OCI-LY3 (cell line): ENCODE data around the gene TSPAN5.

ENCODE experiments used
- H2AFZ ChIP-seq: fragments of 200-600, 300-600 bp; shearing (Covaris generic); 2 replicates; pipeline ENCODE4 v1.6.0; 2014; ENCODE audit warnings: antibody characterized with exemption, low read depth, low read length
- H3K27ac ChIP-seq: fragments of 200-600, 300-600 bp; sonication (generic); 2 replicates; pipeline ENCODE4 v1.5.1; 2014; ENCODE audit warnings: mild to moderate bottlenecking, low read length, moderate library complexity, mixed read lengths
- H3K27me3 ChIP-seq: fragments of 200-600, 300-600 bp; sonication (generic); 2 replicates; pipeline ENCODE4 v1.6.1; 2014; ENCODE audit warnings: low read depth, low read length, mixed read lengths
- H3K36me3 ChIP-seq: fragments of 200-600, 300-600 bp; sonication (generic); replicated peaks from 2 replicates; pipeline ENCODE3; 2014; ENCODE audit warnings: low read depth, low read length, mixed read lengths
- H3K4me1 ChIP-seq: fragments of 300-600, 200-600 bp; sonication (generic); 2 replicates; pipeline ENCODE4 v1.6.1; 2014; ENCODE audit warnings: low read length, mixed read lengths
- H3K4me2 ChIP-seq: fragments of 200-600, 300-600 bp; sonication (generic); 2 replicates; pipeline ENCODE4 v1.6.1; 2014; ENCODE audit warnings: low read length, mixed read lengths
- H3K4me3 ChIP-seq: fragments of 300-600, 200-600 bp; sonication (generic); 2 replicates; pipeline ENCODE4 v1.5.1; 2014; ENCODE audit warnings: antibody characterized with exemption, mild to moderate bottlenecking, low read length, moderate library complexity
- H3K79me2 ChIP-seq: fragments of 300-600, 200-600 bp; shearing (Covaris generic); 2 replicates; pipeline ENCODE4 v1.6.1; 2014; ENCODE audit warnings: mild to moderate bottlenecking, low read length, mixed read lengths
- H3K9ac ChIP-seq: fragments of 300-600, 200-600 bp; shearing (Covaris generic); 2 replicates; pipeline ENCODE4 v1.6.0; 2014; ENCODE audit warnings: mild to moderate bottlenecking, low read length, moderate library complexity
- H3K9me3 ChIP-seq: fragments of 200-600, 300-600 bp; shearing (Covaris generic); 2 replicates; pipeline ENCODE4 v1.6.1; 2014; ENCODE audit warnings: low read length, mixed read lengths; ENCODE audit not compliant: insufficient read depth
- H4K20me1 ChIP-seq: fragments of 200-600, 300-600 bp; sonication (generic); 2 replicates; pipeline ENCODE4 v1.6.1; 2016; ENCODE audit warnings: low read length, mixed read lengths; ENCODE audit not compliant: insufficient read depth
- EZH2phosphoT487 ChIP-seq: fragments of 200-600 bp; shearing (Covaris generic); IDR thresholded peaks from 2 replicates; pipeline ENCODE4 v1.6.1; 2018; ENCODE audit warnings: antibody characterized with exemption, mixed run types, low read depth
- TF ChIP-seq, protein P1 (sequence below): fragments of 200-600, 300-600 bp; sonication (generic); IDR thresholded peaks from 2 replicates; pipeline ENCODE4 v1.5.1; 2014; ENCODE audit warnings: antibody characterized with exemption, low read length, low read depth

TSPAN5 gene

DNA sequence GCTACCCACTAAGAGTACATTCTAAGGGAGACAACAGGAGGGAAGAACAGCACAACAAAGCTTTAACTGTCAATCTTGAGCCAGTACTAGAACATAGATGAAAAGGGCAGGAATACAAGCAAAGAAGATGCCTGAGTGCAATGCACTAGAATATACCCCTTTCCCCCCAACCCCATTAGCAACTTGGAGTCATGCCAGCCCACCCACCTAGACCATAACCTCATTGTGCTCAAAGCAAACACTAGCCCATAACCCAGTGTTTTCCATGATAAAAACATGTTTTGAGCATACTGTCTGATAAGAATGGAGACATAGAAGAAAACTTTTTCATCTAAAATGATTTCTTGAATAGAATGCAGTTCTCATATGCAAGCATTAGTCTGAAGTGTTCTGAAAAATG, 214.0 kb downstream of the TSPAN5 start:
- no peak overlapping the region for H3K9ac ChIP-seq
- no peaks in the 10 kb centered on the region for H3K79me2 ChIP-seq
- no peak overlapping the region for H2AFZ ChIP-seq
- H3K27me3 ChIP-seq, result no peaks in the 10 kb centered on the region
- no peaks in the 10 kb centered on the region for H4K20me1 ChIP-seq
- H3K9me3 ChIP-seq, result no peaks in the 10 kb centered on the region
- no peak overlapping the region for H3K27ac ChIP-seq
- H3K4me2 ChIP-seq, result no peak overlapping the region
- H3K4me3 ChIP-seq, result no peak overlapping the region
- H3K4me1 ChIP-seq, result peaks cover 14% of the 10 kb centered on the region
- TF ChIP-seq EZH2phosphoT487, result no peak
- H3K36me3 ChIP-seq, result peaks cover 12% of the 10 kb centered on the region

DNA sequence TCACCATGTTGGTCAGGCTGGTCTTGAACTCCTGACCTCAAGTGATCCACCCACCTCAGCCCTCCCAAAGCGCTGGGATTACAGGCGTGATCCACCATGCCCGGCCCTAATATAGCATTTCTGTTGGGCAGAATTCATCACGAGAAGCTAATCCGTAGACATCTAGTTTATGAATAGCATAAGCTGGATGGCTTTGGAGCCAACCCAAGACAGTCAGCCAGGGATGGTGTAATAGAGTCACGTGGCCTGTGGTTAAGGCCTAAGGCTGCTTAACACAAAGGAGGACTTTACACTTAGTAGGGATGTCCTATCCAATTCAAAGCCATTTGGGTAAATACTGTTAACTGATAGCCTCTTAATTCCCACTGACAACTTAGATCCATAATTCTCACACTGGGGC, 223.6 kb downstream of the TSPAN5 start:
- H3K4me3 ChIP-seq, result no peak overlapping the region
- H3K4me2 ChIP-seq, result no peak overlapping the region
- no peaks in the 10 kb centered on the region for H3K9me3 ChIP-seq
- H3K4me1 ChIP-seq, result no peaks in the 10 kb centered on the region
- no peak overlapping the region for H2AFZ ChIP-seq
- peaks cover 19% of the 10 kb centered on the region for H3K36me3 ChIP-seq
- no peaks in the 10 kb centered on the region for H3K79me2 ChIP-seq
- no peaks in the 10 kb centered on the region for H3K27me3 ChIP-seq
- H3K27ac ChIP-seq, result no peak overlapping the region
- no peak overlapping the region for H3K9ac ChIP-seq
- no peaks in the 10 kb centered on the region for H4K20me1 ChIP-seq
- TF ChIP-seq, protein P1, sequence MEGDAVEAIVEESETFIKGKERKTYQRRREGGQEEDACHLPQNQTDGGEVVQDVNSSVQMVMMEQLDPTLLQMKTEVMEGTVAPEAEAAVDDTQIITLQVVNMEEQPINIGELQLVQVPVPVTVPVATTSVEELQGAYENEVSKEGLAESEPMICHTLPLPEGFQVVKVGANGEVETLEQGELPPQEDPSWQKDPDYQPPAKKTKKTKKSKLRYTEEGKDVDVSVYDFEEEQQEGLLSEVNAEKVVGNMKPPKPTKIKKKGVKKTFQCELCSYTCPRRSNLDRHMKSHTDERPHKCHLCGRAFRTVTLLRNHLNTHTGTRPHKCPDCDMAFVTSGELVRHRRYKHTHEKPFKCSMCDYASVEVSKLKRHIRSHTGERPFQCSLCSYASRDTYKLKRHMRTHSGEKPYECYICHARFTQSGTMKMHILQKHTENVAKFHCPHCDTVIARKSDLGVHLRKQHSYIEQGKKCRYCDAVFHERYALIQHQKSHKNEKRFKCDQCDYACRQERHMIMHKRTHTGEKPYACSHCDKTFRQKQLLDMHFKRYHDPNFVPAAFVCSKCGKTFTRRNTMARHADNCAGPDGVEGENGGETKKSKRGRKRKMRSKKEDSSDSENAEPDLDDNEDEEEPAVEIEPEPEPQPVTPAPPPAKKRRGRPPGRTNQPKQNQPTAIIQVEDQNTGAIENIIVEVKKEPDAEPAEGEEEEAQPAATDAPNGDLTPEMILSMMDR, result no peak
- no peak for TF ChIP-seq EZH2phosphoT487

DNA sequence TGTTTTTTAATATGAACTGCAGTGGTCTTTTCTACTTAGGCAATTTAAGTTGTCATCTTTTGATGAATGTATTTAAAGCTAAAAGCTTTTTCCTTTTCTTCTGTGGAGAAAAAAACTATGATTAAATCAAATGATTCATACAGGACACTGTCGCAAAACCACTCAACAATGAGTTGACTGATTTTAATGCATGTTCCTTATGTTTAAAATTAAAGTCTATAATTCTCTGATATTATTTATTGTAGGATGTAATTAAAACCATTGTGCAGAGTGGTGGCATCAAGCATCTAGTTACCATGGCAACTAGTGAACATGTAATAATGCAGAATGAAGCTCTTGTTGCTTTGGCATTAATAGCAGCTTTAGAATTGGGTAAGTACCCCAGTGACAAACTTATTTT, 224.7 kb downstream of the TSPAN5 start:
- no peaks in the 10 kb centered on the region for H3K4me1 ChIP-seq
- H3K36me3 ChIP-seq, result peaks cover 19% of the 10 kb centered on the region
- TF ChIP-seq EZH2phosphoT487, result no peak
- TF ChIP-seq, protein P1, result no peak
- no peaks in the 10 kb centered on the region for H3K9me3 ChIP-seq
- no peaks in the 10 kb centered on the region for H3K27me3 ChIP-seq
- H3K27ac ChIP-seq, result no peak overlapping the region
- no peaks in the 10 kb centered on the region for H3K79me2 ChIP-seq
- no peak overlapping the region for H3K9ac ChIP-seq
- H2AFZ ChIP-seq, result no peak overlapping the region
- H3K4me3 ChIP-seq, result no peak overlapping the region
- H4K20me1 ChIP-seq, result no peaks in the 10 kb centered on the region
- no peak overlapping the region for H3K4me2 ChIP-seq

DNA sequence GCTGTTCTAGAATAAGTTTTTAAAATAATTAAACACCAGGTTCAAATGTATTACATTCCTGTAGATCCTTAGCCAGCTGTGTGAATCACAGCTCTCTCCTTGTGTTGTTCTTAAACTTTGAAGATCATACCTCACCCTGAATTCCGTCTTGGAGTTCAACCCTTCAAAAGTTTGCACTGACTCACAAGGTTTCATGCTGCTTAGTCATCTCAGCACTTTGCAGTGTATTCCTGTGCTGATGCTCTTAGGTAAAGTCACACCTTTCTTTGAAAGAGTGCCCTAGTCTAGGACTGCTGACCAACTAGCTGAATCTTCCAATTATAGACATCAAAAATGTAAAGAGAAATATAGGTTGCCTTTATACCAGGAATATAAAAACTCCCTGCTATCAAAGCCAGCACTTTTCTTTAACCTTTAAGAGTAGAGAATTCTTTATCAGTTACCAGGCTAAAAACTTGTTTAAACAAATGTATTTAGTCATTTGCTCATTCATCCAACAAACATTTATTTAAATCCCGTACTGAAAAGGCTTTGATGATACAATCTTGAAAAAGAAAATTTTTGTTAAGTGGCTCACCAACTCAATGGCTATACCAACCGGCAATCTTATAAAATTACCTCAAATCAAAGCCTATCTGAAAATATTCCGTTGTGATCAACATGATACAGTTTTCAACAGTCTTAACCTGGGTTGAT, 227.6 kb downstream of the TSPAN5 start:
- Histone ChIP-seq H3K27me3 (no peaks in the 10 kb centered on the region), H3K9ac (no peak overlapping the region), H3K9me3 (no peaks in the 10 kb centered on the region), H4K20me1 (no peaks in the 10 kb centered on the region), H3K27ac (no peak overlapping the region), H3K36me3 (peaks cover 10% of the 10 kb centered on the region), H3K4me2 (no peak overlapping the region), H3K4me1 (no peaks in the 10 kb centered on the region), H3K4me3 (no peak overlapping the region), H2AFZ (no peak overlapping the region), H3K79me2 (no peaks in the 10 kb centered on the region)
- no peak for TF ChIP-seq EZH2phosphoT487
- TF ChIP-seq, protein P1, result no peak
